ENCODE data around the gene MAP3K12. TPM values are rescaled to one million over a fixed set of nuclear protein-coding genes. Genes with fewer than 3 reads are reported as not detected.

MAP3K12 gene
- polyA plus RNA-seq, 1 donor (not counting 4 experiments of a cell fraction or from before 2014, with no cell fraction given): 13.4 TPM

DNA sequence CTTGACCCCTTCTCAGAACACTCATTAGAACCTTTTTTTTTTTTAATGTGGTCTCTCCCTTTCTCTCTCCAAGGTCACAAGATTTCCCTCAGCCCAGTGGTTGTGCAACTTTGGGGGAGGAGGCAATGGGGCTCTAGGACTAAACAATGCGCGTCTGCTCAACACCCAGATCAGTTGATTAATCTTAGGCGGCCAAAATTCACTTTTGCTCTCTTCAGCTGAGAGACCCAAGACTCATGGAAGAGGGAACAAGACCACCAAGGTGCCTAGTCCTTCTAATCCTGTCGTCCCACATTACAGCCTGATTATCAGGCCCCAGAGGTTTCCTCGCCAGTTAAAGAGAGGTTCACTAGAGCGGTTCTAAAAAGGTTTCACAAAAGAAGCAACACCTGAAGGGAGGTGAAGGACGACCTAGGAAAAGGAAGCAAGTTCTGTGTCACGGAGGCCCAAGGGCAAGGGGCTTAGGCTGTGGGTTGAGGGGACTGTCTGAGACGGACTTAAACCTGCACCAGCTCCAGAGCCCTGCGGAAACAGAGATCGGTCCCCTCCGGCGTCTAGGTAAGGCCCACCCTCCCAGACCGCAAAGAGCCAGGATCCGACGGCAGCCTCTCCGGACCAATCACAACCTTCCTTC is 1.0 kb upstream of the MAP3K12 start:
- H3K4me3 ChIP-seq (ENCODE audit: control insufficient read depth in 2 of 3, extremely low read depth in 1 of 3, insufficient read depth in 2 of 3, low read depth in 1 of 3, low read length in 3 of 3): peak overlapping the region; percentile 55 to 74 (median 71)
- TF ChIP-seq EZH2 (IDR thresholded peaks at IDR 0.05; ENCODE audit: low read length): no peak
- TF ChIP-seq, protein P1, sequence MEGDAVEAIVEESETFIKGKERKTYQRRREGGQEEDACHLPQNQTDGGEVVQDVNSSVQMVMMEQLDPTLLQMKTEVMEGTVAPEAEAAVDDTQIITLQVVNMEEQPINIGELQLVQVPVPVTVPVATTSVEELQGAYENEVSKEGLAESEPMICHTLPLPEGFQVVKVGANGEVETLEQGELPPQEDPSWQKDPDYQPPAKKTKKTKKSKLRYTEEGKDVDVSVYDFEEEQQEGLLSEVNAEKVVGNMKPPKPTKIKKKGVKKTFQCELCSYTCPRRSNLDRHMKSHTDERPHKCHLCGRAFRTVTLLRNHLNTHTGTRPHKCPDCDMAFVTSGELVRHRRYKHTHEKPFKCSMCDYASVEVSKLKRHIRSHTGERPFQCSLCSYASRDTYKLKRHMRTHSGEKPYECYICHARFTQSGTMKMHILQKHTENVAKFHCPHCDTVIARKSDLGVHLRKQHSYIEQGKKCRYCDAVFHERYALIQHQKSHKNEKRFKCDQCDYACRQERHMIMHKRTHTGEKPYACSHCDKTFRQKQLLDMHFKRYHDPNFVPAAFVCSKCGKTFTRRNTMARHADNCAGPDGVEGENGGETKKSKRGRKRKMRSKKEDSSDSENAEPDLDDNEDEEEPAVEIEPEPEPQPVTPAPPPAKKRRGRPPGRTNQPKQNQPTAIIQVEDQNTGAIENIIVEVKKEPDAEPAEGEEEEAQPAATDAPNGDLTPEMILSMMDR (optimal IDR thresholded peaks at IDR 0.05 in 1 of 3, IDR thresholded peaks at IDR 0.05 in 1 of 3, conservative IDR thresholded peaks at IDR 0.05 in 1 of 3; ENCODE audit: extremely low read depth in 1 of 3, insufficient read depth in 2 of 3, low read length in 3 of 3): no peak
- H3K9me1 ChIP-seq (ENCODE audit: control insufficient read depth, extremely low read depth, insufficient read depth, low read length): no peaks in the 10 kb centered on the region
- no peaks in the 10 kb centered on the region for H3K27me3 ChIP-seq (ENCODE audit: control insufficient read depth, extremely low read depth, insufficient read depth, low read length)
- H2AFZ ChIP-seq (ENCODE audit: control insufficient read depth, low read length): peak overlapping the region; percentile 27
- peaks cover 22% of the 10 kb centered on the region for H3K4me1 ChIP-seq (ENCODE audit: control insufficient read depth, extremely low read depth, insufficient read depth, low read length)
- no peaks in the 10 kb centered on the region for H3K9me3 ChIP-seq (ENCODE audit: control insufficient read depth, low read depth, low read length)
- dilution Hi-C loops (cut with MboI; ENCODE audit: extremely low pct_ligation_motif_present, low sequenced_read_pairs): no loop called here
- H3K4me2 ChIP-seq (ENCODE audit: control insufficient read depth, extremely low read depth, insufficient read depth, low read depth, low read length): peak overlapping the region; percentile 79
- FAIRE-seq: peak; percentile 74
- H3K27ac ChIP-seq (ENCODE audit: control insufficient read depth, insufficient read depth, low read length): peak overlapping the region; percentile 84
- peaks cover 8 to 10% of the 10 kb centered on the region in 2 experiments for H3K36me3 ChIP-seq (ENCODE audit: control insufficient read depth in 2 of 2, extremely low read depth in 1 of 2, insufficient read depth in 2 of 2, low read length in 2 of 2)
- H4K20me1 ChIP-seq (ENCODE audit: control insufficient read depth, extremely low read depth, insufficient read depth, low read length): no peaks in the 10 kb centered on the region
- DNase-seq (ENCODE audit: low read depth, low spot score): no peak
- H3K79me2 ChIP-seq (ENCODE audit: control insufficient read depth, insufficient read depth, low read length): peaks cover 11% of the 10 kb centered on the region
- peak overlapping the region; percentile 78 for H3K9ac ChIP-seq (ENCODE audit: control insufficient read depth, extremely low read depth, insufficient read depth, low read length)

DNA sequence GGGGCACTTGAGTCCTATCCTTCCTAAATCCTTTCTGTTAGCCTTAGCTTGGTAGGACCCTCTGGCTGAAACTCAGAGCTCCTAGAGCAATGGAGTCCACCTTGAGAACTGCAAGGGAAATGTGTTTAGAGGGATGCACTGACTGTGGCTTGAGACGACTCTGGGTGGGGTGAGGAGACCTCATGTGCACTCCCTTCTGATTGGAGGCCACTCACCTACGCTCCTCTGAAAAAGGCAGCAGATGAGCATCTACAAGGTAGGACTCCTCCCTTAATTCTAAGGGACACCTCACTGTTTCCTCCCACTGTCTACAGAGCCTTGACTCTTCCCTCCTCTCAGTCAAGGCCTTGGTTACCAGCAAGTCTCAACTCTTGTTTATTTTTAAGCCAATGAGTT is 1.0 kb downstream of the MAP3K12 start:
- Histone ChIP-seq H3K36me3 (ENCODE audit: control insufficient read depth in 2 of 2, extremely low read depth in 1 of 2, insufficient read depth in 2 of 2, low read length in 2 of 2) (peaks cover 0 to 2% of the 10 kb centered on the region in 2 experiments), H3K4me2 (ENCODE audit: control insufficient read depth, extremely low read depth, insufficient read depth, low read depth, low read length) (no peak overlapping the region), H3K9me3 (ENCODE audit: control insufficient read depth, low read depth, low read length) (no peaks in the 10 kb centered on the region), H3K79me2 (ENCODE audit: control insufficient read depth, insufficient read depth, low read length) (peaks cover 11% of the 10 kb centered on the region), H3K9ac (ENCODE audit: control insufficient read depth, extremely low read depth, insufficient read depth, low read length) (no peak overlapping the region), H4K20me1 (ENCODE audit: control insufficient read depth, extremely low read depth, insufficient read depth, low read length) (no peaks in the 10 kb centered on the region), H3K27me3 (ENCODE audit: control insufficient read depth, extremely low read depth, insufficient read depth, low read length) (no peaks in the 10 kb centered on the region), H2AFZ (ENCODE audit: control insufficient read depth, low read length) (no peak overlapping the region), H3K27ac (ENCODE audit: control insufficient read depth, insufficient read depth, low read length) (no peak overlapping the region), H3K4me1 (ENCODE audit: control insufficient read depth, extremely low read depth, insufficient read depth, low read length) (peaks cover 29% of the 10 kb centered on the region), H3K4me3 (ENCODE audit: control insufficient read depth in 2 of 3, extremely low read depth in 1 of 3, insufficient read depth in 2 of 3, low read depth in 1 of 3, low read length in 3 of 3) (no peak overlapping the region), H3K9me1 (ENCODE audit: control insufficient read depth, extremely low read depth, insufficient read depth, low read length) (no peaks in the 10 kb centered on the region)
- FAIRE-seq (no peak), DNase-seq (ENCODE audit: low read depth, low spot score) (no peak)
- TF ChIP-seq, protein P1 (optimal IDR thresholded peaks at IDR 0.05 in 1 of 3, IDR thresholded peaks at IDR 0.05 in 1 of 3, conservative IDR thresholded peaks at IDR 0.05 in 1 of 3; ENCODE audit: extremely low read depth in 1 of 3, insufficient read depth in 2 of 3, low read length in 3 of 3): no peak
- no peak for TF ChIP-seq EZH2 (IDR thresholded peaks at IDR 0.05; ENCODE audit: low read length)
- dilution Hi-C loops (cut with MboI; ENCODE audit: extremely low pct_ligation_motif_present, low sequenced_read_pairs): no loop called here
